Measurements from ENCODE around the gene DOK5. TPM values are rescaled to one million over a fixed set of nuclear protein-coding genes. Genes with fewer than 3 reads are reported as not detected.

DOK5 gene
- total RNA-seq, 2 experiments from 2014 or later, result not detected

- H3K4me3 ChIP-seq (ENCODE audit: low read depth, low read length, poor library complexity, severe bottlenecking), result no peak overlapping the region
- H3K9me2 ChIP-seq (ENCODE audit: insufficient read depth, low read length), result no peaks in the 10 kb centered on the region
- ChIA-PET CTCF (ENCODE audit: unreplicated experiment) (no interaction called here), POLR2A (interaction anchor here (0.6 kb wide), 1 partner anchor 116 kb away, joined by 10 read pairs; no protein-coding TSS in a partner anchor)
- H3K4me2 ChIP-seq (ENCODE audit: low read length), result no peak overlapping the region
- no peaks in the 10 kb centered on the region for H3K79me2 ChIP-seq (ENCODE audit: insufficient read depth, low read depth, low read length)
- intact Hi-C loops (cut with micrococcal nuclease; ENCODE audit: unreplicated experiment), result no loop called here
- H3K36me3 ChIP-seq (ENCODE audit: insufficient read depth, low read length), result no peaks in the 10 kb centered on the region
- H3K9me3 ChIP-seq (ENCODE audit: low read length), result no peaks in the 10 kb centered on the region
- TF ChIP-seq CTCF (conservative IDR thresholded peaks at IDR 0.05; ENCODE audit: low read length), result no peak
- no peak for TF ChIP-seq EZH2phosphoT487 (IDR thresholded peaks at IDR 0.05; ENCODE audit: borderline replicate concordance, low read depth, low read length)
- no peak for DNase-seq (ENCODE audit: low spot score)
- no peaks in the 10 kb centered on the region for H4K20me1 ChIP-seq (ENCODE audit: insufficient read depth, low read length)
- H2AFZ ChIP-seq (ENCODE audit: low read length), result no peak overlapping the region
- no peak overlapping the region for H3K27ac ChIP-seq (ENCODE audit: low read depth, low read length, poor library complexity, severe bottlenecking)
- H3K4me1 ChIP-seq (ENCODE audit: insufficient read depth, low read length, poor library complexity, severe bottlenecking), result no peaks in the 10 kb centered on the region
- BruUV-seq (replicated peaks), result no TSS peak
Measured at GRCh38 chr20:54514028-54514607, 38.7 kb downstream of the DOK5 start.

GRCh38 chr20:54515793-54516628, 40.6 kb downstream of the DOK5 start:
- Histone ChIP-seq H2AFZ (ENCODE audit: low read length) (no peak overlapping the region), H3K4me1 (ENCODE audit: insufficient read depth, low read length, poor library complexity, severe bottlenecking) (no peaks in the 10 kb centered on the region), H3K9me2 (ENCODE audit: insufficient read depth, low read length) (no peaks in the 10 kb centered on the region), H3K36me3 (ENCODE audit: insufficient read depth, low read length) (no peaks in the 10 kb centered on the region), H3K27ac (ENCODE audit: low read depth, low read length, poor library complexity, severe bottlenecking) (no peak overlapping the region), H3K9me3 (ENCODE audit: low read length) (no peaks in the 10 kb centered on the region), H3K4me2 (ENCODE audit: low read length) (no peak overlapping the region), H4K20me1 (ENCODE audit: insufficient read depth, low read length) (no peaks in the 10 kb centered on the region), H3K4me3 (ENCODE audit: low read depth, low read length, poor library complexity, severe bottlenecking) (no peak overlapping the region), H3K79me2 (ENCODE audit: insufficient read depth, low read depth, low read length) (no peaks in the 10 kb centered on the region)
- CTCF ChIA-PET (ENCODE audit: unreplicated experiment), result no interaction called here
- BruUV-seq (replicated peaks), result no TSS peak
- intact Hi-C loops (cut with micrococcal nuclease; ENCODE audit: unreplicated experiment), result no loop called here
- POLR2A ChIA-PET, result interaction anchor here (0.7 kb wide), 1 partner anchor 302 kb away, joined by 4 read pairs; no protein-coding TSS in a partner anchor
- DNase-seq (ENCODE audit: low spot score), result no peak
- no peak for TF ChIP-seq EZH2phosphoT487 (IDR thresholded peaks at IDR 0.05; ENCODE audit: borderline replicate concordance, low read depth, low read length)

DNA sequence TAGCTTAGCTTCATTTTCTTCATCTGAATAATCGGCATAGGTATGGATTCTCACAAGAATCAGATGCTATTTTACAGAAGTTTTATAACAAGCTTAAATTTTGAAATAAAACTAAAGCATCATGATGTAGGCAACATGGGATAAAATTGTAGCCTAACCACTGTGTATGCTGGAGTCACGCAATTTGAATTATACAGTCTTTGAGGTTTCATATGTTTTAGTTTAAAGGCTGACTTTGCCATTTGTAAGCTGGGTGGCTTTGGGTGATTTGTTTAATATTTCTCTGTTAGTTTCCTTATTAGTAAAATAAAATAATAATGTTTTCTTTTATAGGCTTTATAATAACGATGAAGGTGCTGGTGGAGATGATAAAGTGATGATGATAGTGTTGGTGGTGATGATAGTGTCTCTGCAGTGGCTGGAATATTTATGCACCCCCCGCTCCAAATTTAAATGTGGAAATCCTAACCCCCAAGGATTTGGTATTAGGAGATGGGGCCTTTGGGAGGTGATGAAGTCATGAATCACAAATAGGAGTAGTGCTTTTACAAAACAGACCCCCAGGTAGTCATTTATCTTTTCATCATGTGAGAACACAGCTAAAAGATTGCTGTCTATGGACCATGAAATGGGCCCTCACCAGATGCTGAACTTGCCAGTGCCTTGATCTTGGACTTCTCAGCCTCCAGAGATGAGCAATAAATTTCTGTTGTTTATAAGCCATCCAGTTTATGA, 42.0 kb downstream of the DOK5 start:
- no peaks in the 10 kb centered on the region for H3K9me3 ChIP-seq (ENCODE audit: low read length)
- no peak overlapping the region for H3K4me3 ChIP-seq (ENCODE audit: low read depth, low read length, poor library complexity, severe bottlenecking)
- H3K4me2 ChIP-seq (ENCODE audit: low read length), result no peak overlapping the region
- no peak overlapping the region for H2AFZ ChIP-seq (ENCODE audit: low read length)
- CTCF ChIA-PET (ENCODE audit: unreplicated experiment), result no interaction called here
- no peaks in the 10 kb centered on the region for H3K36me3 ChIP-seq (ENCODE audit: insufficient read depth, low read length)
- H4K20me1 ChIP-seq (ENCODE audit: insufficient read depth, low read length), result no peaks in the 10 kb centered on the region
- no peaks in the 10 kb centered on the region for H3K4me1 ChIP-seq (ENCODE audit: insufficient read depth, low read length, poor library complexity, severe bottlenecking)
- no TSS peak for BruUV-seq (replicated peaks)
- intact Hi-C loops (cut with micrococcal nuclease; ENCODE audit: unreplicated experiment), result no loop called here
- DNase-seq (ENCODE audit: low spot score), result no peak
- H3K27ac ChIP-seq (ENCODE audit: low read depth, low read length, poor library complexity, severe bottlenecking), result no peak overlapping the region
- no peak for TF ChIP-seq EZH2phosphoT487 (IDR thresholded peaks at IDR 0.05; ENCODE audit: borderline replicate concordance, low read depth, low read length)
- no peak for TF ChIP-seq CTCF (conservative IDR thresholded peaks at IDR 0.05; ENCODE audit: low read length)
- H3K79me2 ChIP-seq (ENCODE audit: insufficient read depth, low read depth, low read length), result no peaks in the 10 kb centered on the region
- POLR2A ChIA-PET, result interaction anchor here (0.6 kb wide), 3 partner anchors 13 to 49 kb away, joined by 3 to 5 read pairs (median 5); no protein-coding TSS in a partner anchor
- no peaks in the 10 kb centered on the region for H3K9me2 ChIP-seq (ENCODE audit: insufficient read depth, low read length)

All from OCI-LY7 (cell line).